Measurements from ENCODE around the gene MADCAM1. TPM values are rescaled to one million over a fixed set of nuclear protein-coding genes. Genes with fewer than 3 reads are reported as not detected.

Gene MADCAM1
- polyA plus RNA-seq, 10 donors, result 5.6 to 13.4 (median 8.3) TPM

DNA sequence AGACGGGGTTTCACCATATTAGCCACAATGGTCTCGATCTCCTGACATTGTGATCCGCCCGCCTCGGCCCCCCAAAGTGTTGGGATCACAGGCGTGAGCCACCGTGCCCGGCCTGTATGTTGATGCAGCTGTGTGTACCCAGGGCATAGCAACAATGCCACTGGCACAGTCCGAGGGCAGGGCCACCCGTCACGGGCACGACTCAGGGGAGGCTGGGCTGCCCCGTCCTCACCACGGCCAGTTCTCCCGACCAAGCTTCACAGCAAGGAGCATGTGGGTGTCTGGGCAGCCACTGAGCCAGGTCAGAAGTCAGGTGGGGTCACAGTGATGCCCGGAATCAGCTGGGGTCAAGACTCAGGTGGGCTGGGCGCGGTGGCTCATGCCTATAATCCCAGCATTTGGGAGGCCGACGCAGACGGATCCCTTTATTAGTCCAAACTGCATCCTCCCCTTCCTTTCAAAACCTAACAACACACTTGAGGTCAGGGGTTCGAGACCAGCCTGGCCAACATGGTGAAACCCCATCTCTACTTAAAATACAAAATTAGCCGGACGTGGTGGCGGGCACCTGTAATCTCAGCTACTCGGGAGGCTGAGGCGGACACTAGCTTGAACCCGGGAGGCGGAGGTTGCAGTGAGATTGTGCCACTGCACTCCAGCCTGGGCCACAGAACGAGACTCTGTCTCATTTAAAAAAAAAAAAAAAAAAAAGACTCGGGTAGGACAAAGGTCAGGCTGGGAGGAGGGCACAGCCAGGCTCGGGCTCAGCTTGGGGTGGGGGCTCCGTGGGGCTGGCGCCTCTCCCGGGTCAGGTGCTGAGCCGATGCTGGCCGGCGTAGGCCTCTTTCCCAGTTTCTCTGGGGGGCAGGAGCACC is 34.1 kb downstream of the MADCAM1 start:
- DNase-seq, result no peak

DNA sequence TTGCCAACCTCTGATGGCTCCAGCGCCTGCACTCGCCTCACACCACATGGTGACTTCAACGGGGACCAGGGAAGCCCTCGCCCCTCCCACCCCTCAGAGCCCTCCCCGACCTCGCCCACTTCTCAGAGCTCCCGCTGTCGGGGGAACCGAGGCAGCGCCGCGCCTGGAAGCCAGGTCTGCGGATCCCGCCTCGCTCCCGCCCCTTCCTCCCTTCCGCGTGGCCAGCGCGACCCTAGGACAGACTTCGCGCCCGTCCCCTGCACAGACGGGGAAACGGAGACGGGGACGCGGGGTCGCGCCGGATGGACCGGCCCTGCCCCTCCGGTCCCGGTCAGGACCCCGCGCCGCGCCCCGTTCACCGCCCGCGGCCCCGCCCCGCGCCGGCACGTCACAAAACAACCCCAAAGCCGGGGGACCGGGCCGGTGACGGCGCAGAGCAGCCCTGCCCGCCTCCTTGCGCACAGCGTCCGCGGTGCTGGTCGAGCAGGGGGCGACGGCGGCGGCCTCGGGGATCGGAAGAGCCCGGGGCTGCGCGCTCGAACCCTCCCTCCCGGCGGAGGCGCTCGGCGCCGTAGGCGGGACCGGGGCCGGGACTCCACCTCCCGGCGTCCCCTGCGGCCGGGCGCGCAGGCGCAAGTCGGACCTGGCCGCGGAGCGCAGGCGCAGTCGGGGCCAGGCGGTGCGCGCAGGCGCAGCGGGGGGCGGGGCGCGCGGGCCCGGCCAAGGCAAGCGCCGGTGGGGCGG is 34.9 kb downstream of the MADCAM1 start:
- DNase-seq, result peak; percentile 88 to 95 (median 93)

DNA sequence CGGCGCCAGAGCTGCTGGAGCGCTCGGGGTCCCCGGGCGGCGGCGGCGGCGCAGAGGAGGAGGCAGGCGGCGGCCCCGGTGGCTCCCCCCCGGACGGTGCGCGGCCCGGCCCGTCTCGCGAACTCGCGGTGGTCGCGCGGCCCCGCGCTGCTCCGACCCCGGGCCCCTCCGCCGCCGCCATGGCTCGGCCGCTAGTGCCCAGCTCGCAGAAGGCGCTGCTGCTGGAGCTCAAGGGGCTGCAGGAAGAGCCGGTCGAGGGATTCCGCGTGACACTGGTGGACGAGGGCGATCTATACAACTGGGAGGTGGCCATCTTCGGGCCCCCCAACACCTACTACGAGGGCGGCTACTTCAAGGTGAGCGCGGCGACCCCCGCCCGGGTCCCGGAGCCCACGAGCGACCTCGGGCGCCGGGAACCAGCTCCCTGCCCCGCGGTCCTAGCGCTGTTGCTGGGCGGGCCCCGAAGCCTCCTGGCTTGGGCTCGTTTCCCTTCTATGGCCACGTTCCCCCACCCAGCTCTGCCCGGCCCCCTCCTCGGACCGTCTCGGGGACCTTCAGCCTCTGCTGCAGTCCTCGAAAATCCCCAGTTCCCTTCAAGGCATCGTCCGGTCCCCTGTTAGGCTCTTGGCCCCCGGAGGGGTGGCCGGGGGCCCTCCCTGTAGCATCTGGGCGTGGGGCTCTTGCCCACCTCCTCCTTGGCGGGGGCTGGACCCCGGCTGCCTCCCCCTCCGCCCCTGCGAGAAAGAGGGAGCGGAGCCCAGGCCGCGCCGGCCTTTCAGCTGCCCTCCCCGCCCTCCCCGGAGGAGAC is 35.7 kb downstream of the MADCAM1 start, which contains the start of gene CDC34:
TSS of gene CDC34 (plus strand) at position 8 of the 808 bp plus-strand sequence. CDS start at position 180, 172 bp downstream.
- DNase-seq, result peak in 1 of 3 donors; percentile 59

DNA sequence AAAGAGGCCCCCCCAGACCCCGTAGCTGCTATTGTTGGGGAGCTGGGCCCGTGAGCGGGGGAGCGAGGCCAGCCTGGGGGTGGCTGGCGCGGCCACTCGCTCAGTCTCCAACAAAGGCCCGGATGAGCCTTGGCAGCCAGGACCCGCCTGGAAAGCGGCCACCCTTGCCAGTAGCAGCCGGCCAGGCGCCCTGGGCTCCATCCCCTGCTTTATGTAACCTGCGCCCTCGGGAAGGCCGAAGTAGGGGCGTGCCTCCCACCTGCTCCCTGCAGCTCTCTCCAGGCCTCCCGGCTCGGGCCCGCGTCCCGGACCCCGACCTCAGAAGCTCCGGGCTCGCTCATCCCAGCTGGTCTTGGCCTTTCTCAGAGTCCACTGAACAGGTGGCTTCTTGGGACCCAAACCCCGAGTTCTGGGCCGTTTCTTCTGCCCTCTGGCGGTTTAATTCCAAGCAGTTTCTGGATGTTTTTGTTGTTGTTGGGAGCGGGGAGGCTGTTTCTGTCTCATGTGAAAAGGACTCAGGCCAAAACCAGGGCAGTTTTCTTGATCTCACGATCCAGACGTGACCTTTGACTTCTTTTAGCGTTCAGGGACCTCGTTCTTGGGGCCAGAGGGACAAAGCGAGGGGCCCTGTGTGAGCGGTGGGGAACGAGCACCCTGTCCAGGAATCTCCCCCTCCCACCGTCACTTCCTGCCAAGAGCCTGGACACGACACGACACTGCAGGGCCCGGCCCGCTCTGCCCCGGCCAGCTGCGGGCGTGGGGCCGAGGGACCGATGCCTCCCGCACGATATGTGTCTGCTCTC is 36.5 kb downstream of the MADCAM1 start:
- peak; percentile 54 to 89 (median 74) for DNase-seq

DNA sequence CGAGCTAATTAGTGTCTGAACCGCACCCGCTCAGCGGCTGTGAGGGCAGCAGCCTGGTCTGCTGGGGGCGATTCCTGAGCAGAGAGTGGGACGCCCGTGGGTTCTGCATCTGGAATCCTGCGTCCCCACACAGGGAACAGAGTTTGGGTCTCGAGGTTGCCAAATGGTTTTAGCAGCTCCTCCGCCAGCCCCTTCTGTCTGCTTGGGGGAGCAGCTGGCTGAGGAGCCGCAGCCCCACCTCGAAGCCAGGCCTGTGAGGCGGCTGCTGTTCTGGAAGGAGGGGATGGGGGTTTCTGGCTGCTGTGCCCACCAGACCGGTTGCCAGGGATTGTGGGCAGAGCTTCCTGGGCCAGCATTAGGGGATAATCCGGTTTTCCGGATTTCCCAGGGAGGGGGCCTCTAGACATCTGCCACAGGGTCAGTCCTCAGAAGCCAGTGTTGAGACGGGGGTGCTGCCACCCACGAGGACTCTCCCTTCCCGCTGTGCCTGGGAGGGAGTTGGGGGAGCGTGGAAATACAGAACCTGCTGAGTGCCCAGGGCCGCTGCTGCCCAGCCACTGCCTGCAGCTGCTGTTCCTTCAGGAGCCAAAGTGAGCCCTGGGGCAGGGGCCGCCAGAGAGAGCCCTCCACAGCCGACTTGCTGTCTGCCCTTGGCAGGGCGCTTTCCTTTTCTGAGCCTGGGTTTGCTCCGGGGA is 37.2 kb downstream of the MADCAM1 start:
- no peak for DNase-seq

DNA sequence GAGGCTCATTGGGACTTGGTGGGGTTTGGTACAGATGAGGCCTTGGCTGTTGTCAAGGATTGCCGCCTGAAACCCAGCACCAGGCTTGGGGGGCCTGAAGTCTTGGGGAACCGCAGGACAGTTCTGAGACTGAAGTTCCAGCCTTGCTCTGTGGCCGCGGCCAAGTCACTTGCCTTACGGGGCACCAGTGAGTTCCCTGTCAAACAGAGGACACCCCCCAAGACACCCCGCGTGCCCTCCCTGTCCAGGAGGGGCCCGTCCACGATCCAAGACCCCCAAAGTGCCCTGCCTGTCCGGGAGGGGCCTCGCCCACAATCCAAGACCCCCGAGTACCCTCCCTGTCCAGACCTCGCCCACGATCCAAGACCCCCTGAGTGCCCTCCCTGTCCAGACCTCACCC is 37.8 kb downstream of the MADCAM1 start:
- no peak for DNase-seq

DNA sequence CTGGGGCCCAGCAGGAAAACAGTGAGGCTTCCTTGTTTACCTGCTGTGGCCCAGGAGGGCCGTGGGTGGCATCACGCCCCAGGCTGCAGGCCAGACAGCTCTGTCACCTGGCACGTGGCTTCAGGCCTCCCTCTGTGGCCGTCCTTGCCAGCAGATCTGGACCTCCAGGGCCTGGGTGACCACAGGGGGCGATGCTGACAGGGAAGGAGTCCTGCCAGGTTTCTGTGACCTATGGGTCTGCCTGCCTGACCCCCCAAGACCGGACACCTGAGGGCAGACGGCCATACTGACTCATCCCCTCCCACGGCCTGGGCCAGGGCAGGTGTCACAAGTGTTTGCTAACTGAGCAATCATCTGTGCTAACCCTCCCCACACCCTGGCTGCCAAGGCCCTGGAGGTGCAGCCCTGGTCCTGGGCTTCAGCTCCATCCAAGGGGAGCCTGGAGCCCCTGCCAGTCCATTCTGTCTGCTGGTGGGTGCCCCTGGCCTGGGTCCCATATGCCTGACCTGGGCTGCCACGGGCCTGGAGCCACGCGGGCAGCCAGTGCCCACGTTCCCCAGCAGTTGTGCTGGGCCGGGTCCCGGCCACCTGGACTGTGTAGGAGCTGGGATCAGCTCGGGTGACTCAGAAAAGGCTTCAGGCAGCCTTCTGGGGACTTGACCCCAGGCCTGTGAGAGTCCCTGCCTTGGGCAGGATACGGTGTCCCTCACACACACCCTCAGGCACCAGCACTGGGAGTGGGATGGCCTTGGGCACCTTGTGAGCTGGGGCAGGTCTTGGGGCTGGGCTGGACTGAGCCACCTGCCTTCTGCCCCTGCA is 38.9 kb downstream of the MADCAM1 start:
- no peak for DNase-seq

DNA sequence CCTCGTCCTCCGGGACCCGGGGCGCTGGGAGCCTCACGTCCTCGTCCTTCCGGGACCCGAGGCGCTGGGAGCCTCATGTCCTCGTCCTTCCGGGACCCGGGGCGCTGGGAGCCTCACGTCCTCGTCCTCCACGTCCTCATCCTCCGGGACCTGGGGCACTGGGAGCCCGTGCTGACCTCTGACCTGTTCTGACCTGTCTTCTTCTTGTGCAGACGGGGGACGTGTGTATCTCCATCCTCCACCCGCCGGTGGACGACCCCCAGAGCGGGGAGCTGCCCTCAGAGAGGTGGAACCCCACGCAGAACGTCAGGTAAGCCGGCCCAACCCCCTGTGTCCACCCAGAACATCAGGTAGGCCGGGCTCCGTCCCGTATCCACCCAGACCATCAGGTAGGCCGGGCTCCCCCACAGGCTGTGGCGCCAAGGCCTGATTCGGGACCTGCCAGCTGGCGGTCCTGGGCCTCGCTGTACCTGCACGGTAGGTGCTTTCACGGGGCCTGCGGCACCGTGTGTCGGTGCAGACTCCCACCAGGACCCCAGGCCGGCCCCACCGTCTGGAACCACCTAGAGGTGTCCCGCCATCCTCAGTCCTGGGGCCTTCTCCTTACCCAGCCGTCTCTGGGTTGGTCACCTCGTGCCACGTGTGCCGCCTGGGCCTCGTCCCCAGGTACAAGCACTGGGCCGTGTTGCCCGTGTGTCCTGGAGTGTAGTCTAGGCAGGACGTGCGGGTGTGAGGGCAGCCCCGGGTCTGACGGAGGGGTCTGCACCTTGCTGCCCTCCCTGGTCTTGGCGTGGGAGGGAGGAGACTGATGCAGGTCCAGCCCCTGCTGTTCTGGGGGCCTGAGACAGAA is 40.0 kb downstream of the MADCAM1 start:
- no peak for DNase-seq

DNA sequence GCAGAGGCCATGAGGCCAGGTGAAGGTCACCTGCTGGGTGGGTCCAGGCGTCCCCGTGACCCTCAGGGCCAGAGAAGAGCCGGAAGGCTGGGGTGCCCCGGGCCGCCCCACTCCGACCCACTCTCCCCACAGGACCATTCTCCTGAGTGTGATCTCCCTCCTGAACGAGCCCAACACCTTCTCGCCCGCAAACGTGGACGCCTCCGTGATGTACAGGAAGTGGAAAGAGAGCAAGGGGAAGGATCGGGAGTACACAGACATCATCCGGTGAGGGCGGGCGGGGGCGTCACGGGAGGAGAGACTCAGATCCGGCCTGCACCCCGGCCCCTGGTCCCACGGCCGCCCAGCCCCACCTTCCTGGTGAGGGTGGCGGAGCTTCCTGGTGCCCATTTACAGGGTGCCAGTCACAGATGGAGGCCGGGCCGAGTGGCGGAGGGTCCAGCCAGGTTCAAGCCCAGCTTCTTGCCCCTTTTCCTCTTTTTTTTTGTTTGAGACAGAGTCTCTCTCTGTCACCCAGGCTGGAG is 40.7 kb downstream of the MADCAM1 start:
- peak in 1 of 3 donors; percentile 0 for DNase-seq

DNA sequence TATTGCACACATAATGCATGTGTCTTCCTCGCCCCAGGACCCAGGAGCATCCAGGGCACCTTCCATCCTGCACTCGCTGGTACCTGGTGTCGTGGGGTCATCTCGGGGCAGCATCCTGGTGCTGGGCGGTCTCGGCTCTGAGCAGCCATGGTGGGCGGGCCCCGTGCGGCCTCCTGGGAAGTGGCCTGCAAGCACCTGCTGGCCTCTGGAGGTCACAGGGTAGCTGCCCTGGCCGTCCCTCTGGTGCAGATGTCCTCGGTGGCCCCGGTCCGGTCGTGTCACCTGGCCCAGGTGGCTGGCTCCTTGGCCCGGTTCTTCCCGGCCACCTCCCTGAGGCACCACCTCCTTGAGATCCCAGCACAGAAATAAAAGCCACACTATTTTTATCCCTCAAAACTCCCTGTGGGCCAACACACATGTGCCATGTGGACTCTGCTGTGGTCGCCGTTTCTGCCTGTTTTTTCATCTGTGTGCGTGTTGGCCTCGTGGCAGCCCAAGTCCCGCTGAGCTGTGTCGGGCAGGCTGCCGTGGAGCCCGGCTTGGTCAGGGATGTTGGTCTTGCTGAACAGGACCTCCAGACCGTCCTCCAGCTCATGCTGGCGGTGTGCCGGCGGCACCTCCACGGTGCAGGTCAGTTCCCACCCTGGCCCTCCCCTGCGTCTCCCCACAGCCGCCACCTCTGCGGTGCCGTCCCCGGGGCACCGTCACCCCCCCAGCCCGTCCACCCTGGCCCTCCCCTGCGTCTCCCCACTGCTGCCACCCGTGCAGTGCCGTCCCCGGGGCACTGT is 42.5 kb downstream of the MADCAM1 start:
- peak in 1 of 3 donors; percentile 0 for DNase-seq

DNA sequence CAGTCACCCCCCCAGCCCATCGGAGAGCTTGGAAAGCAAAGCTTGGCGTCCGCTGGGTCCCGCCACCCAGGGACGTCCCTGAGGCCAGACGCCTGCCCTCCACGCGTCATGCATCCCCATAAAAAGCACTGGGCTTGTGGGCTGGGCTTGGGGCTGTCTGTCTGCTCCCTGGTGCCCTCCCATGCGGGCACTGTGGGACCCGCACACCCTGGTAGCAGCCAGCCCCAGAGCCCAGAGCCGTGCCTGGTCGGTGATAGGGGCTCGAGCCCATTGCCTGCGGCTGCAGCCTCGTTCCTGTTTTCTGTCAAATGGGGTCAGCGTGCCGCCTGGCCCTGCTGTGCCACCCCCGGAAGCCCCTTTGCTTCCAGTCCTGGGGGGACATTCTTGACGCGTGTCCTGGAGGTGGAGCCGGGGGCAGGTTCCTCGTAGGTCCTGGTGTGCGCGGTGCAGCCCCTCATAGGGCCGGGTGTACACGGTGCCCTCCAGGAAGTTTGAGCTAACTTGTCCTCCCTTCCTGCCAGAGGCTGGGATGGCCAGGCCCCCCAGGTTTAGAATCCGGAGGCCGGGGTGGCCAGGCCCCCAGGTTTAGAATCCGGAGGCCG is 43.2 kb downstream of the MADCAM1 start:
- DNase-seq, result no peak

DNA sequence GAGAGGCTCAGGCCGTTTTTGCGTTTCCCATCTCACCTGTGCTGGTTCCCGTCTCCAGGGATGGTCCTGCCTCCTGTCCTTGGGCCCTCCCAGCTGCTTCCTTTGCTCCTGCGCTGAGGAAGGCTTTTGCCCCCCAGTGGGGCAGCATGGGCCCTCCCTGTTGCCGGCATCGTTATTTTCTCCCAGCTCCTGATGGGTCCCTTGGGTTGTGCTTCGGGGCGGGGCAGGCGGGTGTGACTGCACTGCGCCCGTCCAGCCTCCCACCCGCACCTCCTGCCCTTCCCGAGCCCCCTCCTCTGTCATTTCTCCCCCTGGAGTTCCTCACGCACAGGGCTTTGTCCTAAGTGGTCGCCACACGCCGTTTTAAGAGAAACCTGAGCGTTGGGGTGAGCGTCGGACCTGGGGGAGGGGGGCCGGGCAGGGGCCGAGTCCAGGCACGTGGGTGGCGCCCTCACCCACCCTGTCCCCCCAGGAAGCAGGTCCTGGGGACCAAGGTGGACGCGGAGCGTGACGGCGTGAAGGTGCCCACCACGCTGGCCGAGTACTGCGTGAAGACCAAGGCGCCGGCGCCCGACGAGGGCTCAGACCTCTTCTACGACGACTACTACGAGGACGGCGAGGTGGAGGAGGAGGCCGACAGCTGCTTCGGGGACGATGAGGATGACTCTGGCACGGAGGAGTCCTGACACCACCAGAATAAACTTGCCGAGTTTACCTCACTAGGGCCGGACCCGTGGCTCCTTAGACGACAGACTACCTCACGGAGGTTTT is 44.8 kb downstream of the MADCAM1 start:
- peak in 1 of 3 donors; percentile 0 for DNase-seq

DNA sequence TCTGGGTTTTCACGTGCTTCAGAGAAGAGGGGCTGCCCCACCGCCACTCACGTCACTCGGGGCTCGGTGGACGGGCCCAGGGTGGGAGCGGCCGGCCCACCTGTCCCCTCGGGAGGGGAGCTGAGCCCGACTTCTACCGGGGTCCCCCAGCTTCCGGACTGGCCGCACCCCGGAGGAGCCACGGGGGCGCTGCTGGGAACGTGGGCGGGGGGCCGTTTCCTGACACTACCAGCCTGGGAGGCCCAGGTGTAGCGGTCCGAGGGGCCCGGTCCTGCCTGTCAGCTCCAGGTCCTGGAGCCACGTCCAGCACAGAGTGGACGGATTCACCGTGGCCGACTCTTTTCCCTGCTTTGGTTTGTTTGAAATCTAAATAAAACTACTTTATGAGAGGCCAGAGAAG is 45.4 kb downstream of the MADCAM1 start:
- no peak for DNase-seq

DNA sequence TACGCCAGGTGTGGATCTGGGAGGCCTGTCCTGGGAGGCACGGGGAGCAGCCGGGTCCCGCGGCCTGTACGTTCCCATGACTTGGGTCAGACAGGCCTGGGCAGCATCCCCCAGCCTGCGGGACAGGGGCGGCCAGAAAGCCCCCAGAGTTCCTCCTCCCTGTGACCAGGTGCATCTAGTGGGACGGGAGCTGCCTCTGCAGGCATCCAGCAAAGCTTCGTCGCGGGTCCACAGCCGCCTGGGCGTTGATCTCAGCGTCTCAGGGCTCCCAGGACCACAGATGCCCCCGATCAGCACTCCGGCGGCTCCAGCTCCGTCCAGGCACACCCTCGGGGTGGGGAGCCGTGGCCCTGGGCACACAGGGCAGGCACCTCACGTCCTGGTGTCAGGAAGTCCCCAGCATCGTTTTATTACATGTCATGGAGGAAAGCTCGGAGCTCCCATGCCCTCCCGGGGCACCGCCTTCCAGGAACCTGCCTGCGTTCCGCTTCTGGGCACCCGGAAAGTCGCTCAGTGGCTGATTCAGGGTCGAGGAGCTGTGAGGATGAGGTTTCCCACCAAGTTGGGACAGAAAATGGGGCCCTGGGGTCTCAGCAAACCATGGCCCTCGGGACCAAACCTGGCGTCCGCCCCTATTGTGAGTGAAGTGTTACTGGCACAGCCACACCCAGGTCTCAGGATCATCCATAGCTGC is 46.0 kb downstream of the MADCAM1 start:
- DNase-seq, result peak in 1 of 3 donors; percentile 17

DNA sequence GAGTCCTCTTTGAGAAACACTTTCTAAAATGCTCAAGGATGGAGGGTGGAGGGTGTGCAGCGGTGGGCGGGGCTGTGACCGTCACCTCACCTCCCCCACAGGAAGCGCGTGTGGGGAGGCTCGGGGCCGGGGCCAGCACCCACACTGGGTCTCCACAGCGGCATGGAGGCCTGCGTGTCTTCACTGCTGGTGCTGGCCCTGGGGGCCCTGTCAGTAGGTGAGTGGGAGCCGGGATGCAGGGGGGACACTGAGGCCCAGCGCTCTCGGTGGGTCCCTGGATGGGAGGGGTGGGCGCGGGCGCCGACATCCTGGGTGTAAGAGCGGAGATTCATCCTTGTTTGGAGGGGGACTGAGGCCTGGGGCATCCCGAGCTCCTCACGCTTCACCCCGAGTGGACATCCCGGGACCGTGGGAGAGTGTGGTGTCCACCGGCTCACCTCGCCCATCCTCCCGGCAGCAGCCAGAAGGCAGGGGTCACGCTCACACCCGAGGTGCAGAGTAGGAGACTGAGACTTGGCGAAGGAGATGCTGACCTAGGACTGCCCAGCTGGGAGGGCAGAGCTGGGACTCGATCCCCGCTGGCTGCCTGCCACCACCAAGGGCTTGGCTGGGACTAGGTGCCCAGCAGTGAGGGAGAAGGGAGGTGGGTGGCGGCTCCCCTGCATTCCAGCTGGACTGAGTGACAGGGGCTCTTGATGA is 47.8 kb downstream of the MADCAM1 start, which contains the start of gene GZMM:
TSS of gene GZMM (plus strand) at position 144 of the 699 bp plus-strand sequence. CDS start at position 163, 19 bp downstream.
- no peak for DNase-seq

Measured in muscle of back (tissue), 11 donors.